ENCODE measurements around the gene UCN. TPM values are rescaled to one million over a fixed set of nuclear protein-coding genes. Genes with fewer than 3 reads are reported as not detected.

Gene UCN
- total RNA-seq, 2 experiments from 2014 or later = 1.8 to 2.3 TPM

DNA sequence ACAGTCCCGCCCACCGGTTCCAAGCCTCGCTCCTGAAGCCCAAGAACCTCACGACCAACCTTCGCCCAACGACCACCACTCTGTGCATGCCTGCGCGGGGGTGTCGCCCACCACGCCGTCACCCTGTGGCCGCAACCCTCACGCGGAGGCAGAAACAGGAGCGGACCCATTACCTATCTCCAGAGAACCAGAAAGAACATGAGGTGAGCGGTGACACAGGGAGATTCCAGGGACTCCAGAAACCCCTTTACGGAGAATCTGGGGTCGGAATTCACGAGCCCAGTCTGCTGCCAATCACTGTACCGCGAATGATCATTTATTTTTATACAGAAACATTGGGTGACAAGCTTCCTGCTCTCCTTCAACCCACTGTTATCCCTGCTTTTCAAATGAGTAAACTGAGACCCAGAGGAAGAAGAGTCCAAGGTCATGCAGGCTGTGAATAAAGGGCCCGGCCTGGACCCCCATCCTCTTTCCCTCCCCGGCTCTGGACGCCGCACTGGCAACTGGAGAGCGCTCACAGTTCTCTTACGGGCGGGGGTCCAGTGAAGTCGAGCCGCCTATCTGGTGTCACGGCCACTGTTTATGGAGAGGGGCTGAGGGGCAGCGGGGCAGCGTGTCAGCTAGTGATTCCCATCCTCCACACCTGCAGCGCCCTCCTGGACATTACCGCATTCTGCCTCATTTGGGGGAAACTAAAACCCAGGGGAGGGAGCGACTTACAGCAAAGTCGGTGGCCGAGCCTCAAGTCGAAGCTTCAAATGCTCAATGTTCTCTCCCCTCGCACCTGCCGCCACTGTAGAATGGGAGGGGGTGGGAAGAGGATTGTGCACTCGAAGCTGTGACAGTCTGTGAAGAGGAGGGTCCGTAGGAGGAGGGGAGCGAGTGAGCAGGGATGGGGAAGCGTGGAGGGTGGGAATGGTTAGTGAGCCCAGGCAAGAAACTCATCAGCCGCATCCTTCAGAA, 44.7 kb downstream of the UCN start:
- ATAC-seq (ENCODE audit: poor library complexity) (no peak), DNase-seq (peak in 2 of 14 experiments; percentile 40 to 45)
- Histone ChIP-seq H3K36me3 (ENCODE audit: insufficient read depth, low read length) (no peaks in the 10 kb centered on the region), H3K4me3 (ENCODE audit: low read length) (peak overlapping the region; percentile 45), H3K27ac (ENCODE audit: low read depth in 1 of 2, low read length in 2 of 2) (no peak overlapping the region), H3K27me3 (ENCODE audit: control insufficient read depth in 1 of 2, insufficient read depth in 2 of 2, low read length in 2 of 2) (peaks cover 55 to 61% of the 10 kb centered on the region in 2 experiments), H3K4me1 (ENCODE audit: insufficient read depth, low read length) (peaks cover 42% of the 10 kb centered on the region), H3K9me3 (ENCODE audit: control insufficient read depth in 1 of 2, insufficient read depth in 1 of 2, low read length in 2 of 2) (peaks cover 0 to 15% of the 10 kb centered on the region in 2 experiments)
- Mint-ChIP-seq H3K4me1 (ENCODE audit: low read depth) (peaks cover 26% of the 10 kb centered on the region), H3K4me3 (peak overlapping the region; percentile 95), H3K9me3 (no peaks in the 10 kb centered on the region), H3K36me3 (ENCODE audit: low read depth) (no peaks in the 10 kb centered on the region), H3K27ac (no peak overlapping the region), H3K27me3 (peaks cover 44% of the 10 kb centered on the region)
- intact Hi-C loops (cut with DNase I, micrococcal nuclease) = loop anchor here in 1 of 2 experiments (10.0 kb wide), 1 partner anchor 49 kb away; the partner anchor contains the start of genes ATRAID, CAD and SLC5A6
- ChIA-PET POLR2A (interaction anchor here (0.7 kb wide), 3 partner anchors 16 to 812 kb away, joined by 3 to 5 read pairs (median 3); partner anchors contain the start of genes ATRAID and SLC5A6), CTCF (interaction anchor here (1.0 to 1.2 kb wide), 3 partner anchors 16 to 46 kb away, joined by 3 to 5 read pairs (median 3); partner anchors contain the start of gene CAD)
- TF ChIP-seq, protein P1, sequence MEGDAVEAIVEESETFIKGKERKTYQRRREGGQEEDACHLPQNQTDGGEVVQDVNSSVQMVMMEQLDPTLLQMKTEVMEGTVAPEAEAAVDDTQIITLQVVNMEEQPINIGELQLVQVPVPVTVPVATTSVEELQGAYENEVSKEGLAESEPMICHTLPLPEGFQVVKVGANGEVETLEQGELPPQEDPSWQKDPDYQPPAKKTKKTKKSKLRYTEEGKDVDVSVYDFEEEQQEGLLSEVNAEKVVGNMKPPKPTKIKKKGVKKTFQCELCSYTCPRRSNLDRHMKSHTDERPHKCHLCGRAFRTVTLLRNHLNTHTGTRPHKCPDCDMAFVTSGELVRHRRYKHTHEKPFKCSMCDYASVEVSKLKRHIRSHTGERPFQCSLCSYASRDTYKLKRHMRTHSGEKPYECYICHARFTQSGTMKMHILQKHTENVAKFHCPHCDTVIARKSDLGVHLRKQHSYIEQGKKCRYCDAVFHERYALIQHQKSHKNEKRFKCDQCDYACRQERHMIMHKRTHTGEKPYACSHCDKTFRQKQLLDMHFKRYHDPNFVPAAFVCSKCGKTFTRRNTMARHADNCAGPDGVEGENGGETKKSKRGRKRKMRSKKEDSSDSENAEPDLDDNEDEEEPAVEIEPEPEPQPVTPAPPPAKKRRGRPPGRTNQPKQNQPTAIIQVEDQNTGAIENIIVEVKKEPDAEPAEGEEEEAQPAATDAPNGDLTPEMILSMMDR (IDR thresholded peaks at IDR 0.05) = no peak

- ATAC-seq (ENCODE audit: poor library complexity) (peak; percentile 68), DNase-seq (peak; percentile 34 to 84 (median 64))
- Mint-ChIP-seq H3K36me3 (ENCODE audit: low read depth) (no peaks in the 10 kb centered on the region), H3K27me3 (peaks cover 50% of the 10 kb centered on the region), H3K4me3 (peak within 1 kb of the TSS; percentile 95), H3K27ac (no peak within 1 kb of the TSS), H3K9me3 (no peaks in the 10 kb centered on the region), H3K4me1 (ENCODE audit: low read depth) (peaks cover 26% of the 10 kb centered on the region)
- TF ChIP-seq, protein P1 (IDR thresholded peaks at IDR 0.05) = no peak
- Histone ChIP-seq H3K27ac (ENCODE audit: low read depth in 1 of 2, low read length in 2 of 2) (no peak within 1 kb of the TSS), H3K4me3 (ENCODE audit: low read length) (peak within 1 kb of the TSS; percentile 45), H3K9me3 (ENCODE audit: control insufficient read depth in 1 of 2, insufficient read depth in 1 of 2, low read length in 2 of 2) (peaks cover 0 to 15% of the 10 kb centered on the region in 2 experiments), H3K27me3 (ENCODE audit: control insufficient read depth in 1 of 2, insufficient read depth in 2 of 2, low read length in 2 of 2) (peaks cover 61 to 69% of the 10 kb centered on the region in 2 experiments), H3K36me3 (ENCODE audit: insufficient read depth, low read length) (no peaks in the 10 kb centered on the region), H3K4me1 (ENCODE audit: insufficient read depth, low read length) (peaks cover 42% of the 10 kb centered on the region)
- ChIA-PET CTCF (interaction anchor here (1.0 to 1.2 kb wide), 2 partner anchors 17 to 45 kb away, joined by 3 to 5 read pairs; partner anchors contain the start of gene CAD), POLR2A (interaction anchor here (0.7 kb wide), 3 partner anchors 50 to 811 kb away, joined by 3 read pairs; partner anchors contain the start of genes ATRAID and SLC5A6)
- intact Hi-C loops (cut with DNase I, micrococcal nuclease) = loop anchor here in 1 of 2 experiments (10.0 kb wide), 1 partner anchor 48 kb away; the partner anchor contains the start of genes ATRAID, CAD and SLC5A6
Measured at GRCh38 chr2:27262379-27263286, 45.6 kb downstream of the UCN start, which contains the start of gene SLC30A3. TSS of gene SLC30A3 (minus strand) at chr2:27263047. CDS start at chr2:27262906, 141 bp downstream.

Data from CD4-positive, alpha-beta T cell (primary cell).